AG09309 (cell line): ENCODE results near the gene MAP3K4.

Experiments
- DNase-seq: peaks from one replicate; pipeline ENCODE4 v3.0.0-alpha.2; 2010; ENCODE audit warnings: low read depth
- H3K4me3 ChIP-seq: 2 replicates; pipeline ENCODE4 v1.5.1; 2011; ENCODE audit warnings: mild to moderate bottlenecking, low read depth, low read length, moderate library complexity; ENCODE audit not compliant: control insufficient read depth
- TF ChIP-seq, protein P1 (sequence below): IDR thresholded peaks from 2 replicates; pipeline ENCODE4 v1.5.1; 2011; ENCODE audit warnings: mild to moderate bottlenecking, low read depth, low read length, inconsistent platforms; ENCODE audit not compliant: insufficient read depth, control insufficient read depth; ENCODE audit errors: missing control alignments

MAP3K4 gene

DNA sequence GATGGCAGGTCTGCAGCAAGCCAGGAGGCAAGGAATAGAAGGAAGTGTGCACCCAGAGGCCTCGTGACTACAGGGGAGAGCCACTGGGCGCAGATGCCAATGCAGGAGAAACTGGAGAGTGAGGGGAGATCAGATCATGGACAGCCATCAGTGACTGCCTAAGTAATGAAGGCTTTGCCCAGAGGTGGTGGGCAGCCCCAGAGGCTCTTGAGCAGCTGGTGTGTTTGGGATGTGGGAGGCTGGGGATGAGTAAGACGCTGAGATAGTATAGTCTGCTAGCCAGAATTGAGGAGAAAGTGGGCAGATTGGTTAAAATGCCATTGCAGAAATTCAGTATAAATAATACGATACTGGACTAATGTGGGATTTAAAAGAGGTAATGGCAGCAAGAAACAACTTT is 111.9 kb downstream of the MAP3K4 start:
- no peak for DNase-seq
- TF ChIP-seq, protein P1, sequence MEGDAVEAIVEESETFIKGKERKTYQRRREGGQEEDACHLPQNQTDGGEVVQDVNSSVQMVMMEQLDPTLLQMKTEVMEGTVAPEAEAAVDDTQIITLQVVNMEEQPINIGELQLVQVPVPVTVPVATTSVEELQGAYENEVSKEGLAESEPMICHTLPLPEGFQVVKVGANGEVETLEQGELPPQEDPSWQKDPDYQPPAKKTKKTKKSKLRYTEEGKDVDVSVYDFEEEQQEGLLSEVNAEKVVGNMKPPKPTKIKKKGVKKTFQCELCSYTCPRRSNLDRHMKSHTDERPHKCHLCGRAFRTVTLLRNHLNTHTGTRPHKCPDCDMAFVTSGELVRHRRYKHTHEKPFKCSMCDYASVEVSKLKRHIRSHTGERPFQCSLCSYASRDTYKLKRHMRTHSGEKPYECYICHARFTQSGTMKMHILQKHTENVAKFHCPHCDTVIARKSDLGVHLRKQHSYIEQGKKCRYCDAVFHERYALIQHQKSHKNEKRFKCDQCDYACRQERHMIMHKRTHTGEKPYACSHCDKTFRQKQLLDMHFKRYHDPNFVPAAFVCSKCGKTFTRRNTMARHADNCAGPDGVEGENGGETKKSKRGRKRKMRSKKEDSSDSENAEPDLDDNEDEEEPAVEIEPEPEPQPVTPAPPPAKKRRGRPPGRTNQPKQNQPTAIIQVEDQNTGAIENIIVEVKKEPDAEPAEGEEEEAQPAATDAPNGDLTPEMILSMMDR: no peak
- H3K4me3 ChIP-seq: no peak overlapping the region

DNA sequence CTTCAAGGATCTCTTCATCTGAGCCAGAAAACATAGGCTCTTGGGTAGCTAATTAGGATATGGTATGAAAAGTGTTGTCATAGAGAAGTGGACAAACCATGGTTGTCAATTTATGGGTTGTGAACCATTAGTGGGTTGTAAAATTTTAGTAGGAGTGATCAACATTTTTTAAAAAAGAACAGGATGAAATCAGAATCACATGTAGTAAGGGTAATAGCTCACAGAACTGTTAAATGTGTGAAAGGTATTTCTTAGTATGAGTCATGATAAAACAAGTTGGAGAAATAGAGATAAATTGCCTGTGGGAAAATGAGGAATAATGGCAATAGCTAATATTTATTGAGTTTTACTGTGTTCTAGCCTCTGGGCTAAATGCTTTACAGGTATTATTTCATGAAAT is 113.4 kb downstream of the MAP3K4 start:
- no peak overlapping the region for H3K4me3 ChIP-seq
- peak; percentile 14 for DNase-seq
- TF ChIP-seq, protein P1: no peak

DNA sequence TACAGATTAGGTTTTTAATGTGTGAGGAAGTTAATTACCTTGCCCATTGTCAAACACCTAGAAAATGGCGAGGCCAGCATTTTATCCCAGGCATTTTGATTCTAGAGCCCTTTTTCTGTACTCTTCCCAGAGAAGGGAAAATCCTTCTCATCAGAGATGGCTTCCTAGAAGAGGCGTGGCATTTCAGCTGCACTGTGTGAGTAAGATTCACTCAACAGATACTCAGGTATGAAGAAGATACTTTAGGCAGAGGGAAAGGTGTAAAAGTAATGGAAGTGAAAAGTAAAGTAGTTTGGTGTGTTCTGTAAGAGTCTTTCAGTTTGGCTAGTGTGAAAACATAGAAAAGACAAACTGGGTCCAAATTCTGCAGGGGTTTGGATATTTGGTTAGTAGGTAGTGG is 113.8 kb downstream of the MAP3K4 start:
- no peak overlapping the region for H3K4me3 ChIP-seq
- DNase-seq: no peak
- TF ChIP-seq, protein P1: no peak

DNA sequence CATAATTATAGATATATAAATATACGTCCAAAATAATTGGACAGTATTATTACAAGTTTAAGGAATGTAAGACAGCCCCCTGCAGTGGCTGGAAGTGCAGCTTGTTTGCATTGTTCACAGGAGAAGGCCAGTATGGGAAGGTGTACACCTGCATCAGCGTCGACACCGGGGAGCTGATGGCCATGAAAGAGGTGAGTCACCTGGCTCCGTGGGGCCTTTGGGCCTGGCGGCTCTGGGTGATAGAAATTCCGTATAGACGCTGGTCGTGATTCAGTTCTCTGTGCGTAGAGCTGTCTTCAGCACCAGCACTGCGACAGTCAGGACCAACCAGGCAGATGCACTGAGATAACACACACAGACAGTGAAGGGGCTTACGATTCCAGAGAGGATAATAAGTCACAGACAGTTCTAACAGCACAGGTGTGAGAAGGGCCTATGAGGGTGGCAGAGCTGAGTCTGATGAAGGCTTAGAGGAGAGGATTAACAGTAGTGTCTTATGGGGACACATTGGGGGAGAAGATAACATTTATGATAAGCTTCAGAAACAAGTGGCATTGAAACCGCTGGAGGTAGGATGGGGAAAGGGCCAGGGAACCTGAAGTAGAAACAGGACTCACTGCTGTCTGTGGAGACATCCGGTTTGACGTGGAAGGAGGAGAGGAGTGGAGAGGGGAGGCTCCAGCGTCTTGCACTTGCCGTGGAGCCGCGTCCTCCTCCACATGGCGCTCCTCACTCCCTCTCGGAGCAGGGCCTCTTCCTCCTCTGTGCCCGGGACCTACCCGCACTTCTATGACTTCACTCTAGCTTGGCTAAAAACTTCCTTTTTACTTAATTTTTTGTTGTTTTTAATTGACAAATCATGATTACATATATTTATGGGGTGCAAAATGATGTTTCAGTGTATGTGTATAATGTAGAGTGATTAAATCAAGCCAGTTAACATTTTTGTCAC is 116.5 kb downstream of the MAP3K4 start:
- TF ChIP-seq, protein P1: no peak
- no peak overlapping the region for H3K4me3 ChIP-seq
- no peak for DNase-seq

DNA sequence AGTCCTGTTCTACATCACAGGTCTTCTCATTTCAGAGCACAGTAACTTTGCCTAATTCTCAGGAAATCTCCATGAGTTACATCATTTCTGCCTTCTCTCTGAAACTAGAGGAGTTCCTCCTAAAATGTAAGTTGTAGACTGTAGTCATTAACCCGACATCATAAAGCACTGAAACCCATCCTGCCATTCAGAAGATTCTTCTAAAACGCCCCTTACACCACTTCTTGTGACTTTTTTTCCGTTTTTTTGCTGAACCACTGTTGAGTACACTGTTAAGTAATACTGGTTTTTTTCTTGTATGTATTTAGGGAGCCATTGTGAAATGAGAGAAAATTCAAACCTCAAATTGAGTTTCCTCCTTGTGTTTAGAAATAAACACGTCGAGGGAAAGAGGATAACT is 117.3 kb downstream of the MAP3K4 start:
- TF ChIP-seq, protein P1: no peak
- DNase-seq: no peak
- no peak overlapping the region for H3K4me3 ChIP-seq

DNA sequence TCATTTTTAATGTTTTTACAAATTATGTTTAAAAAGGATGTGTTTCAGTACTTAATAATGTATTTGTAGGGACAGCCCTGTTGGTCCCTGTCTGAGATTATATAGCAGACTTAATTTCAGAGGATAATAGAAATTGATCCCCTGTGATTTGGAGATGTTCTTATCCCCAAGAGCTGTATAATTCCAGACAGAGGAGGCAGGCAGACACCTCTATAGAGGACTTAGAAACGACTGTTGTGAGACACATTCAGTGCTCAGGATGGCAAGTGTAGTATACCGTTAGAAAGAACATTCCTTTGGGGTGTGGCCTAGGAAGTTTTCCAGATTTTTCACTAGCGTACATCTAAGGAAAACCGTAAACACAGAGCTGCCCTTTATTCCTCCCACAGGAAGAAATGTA is 117.8 kb downstream of the MAP3K4 start:
- no peak overlapping the region for H3K4me3 ChIP-seq
- TF ChIP-seq, protein P1: no peak
- DNase-seq: no peak
